HepG2 (cell line): ENCODE measurements around the gene AGPAT3.

Source experiments
- CHD2 ChIP-seq: IDR thresholded peaks from 2 replicates; pipeline ENCODE4 v1.6.1; 2011; ENCODE audit warnings: low read depth, low read length, improper control_type of control experiment
- EZH2 ChIP-seq: conservative IDR thresholded peaks from 2 replicates; pipeline ENCODE4 v1.6.1; 2012; ENCODE audit warnings: mild to moderate bottlenecking, low read depth, low read length, moderate library complexity
- FOXM1 ChIP-seq: sonication (generic); formaldehyde crosslinking; IDR thresholded peaks from 2 replicates; pipeline ENCODE4 v1.5.0; 2020; ENCODE audit warnings: missing genetic modification reagents
- KMT2A ChIP-seq: sonication (generic); formaldehyde crosslinking; IDR thresholded peaks from 2 replicates; pipeline ENCODE4 v1.4.0; 2020; ENCODE audit warnings: missing genetic modification reagents
- MAFK ChIP-seq, 2 experiments: IDR thresholded peaks in 1 of 2; conservative IDR thresholded peaks in 1 of 2; 2 replicates each; pipeline ENCODE4 v1.6.1; 2011; ENCODE audit warnings: improper control_type of control experiment in 2 of 2, low read length in 2 of 2
- NCOA1 ChIP-seq: sonication (generic); formaldehyde crosslinking; IDR thresholded peaks from 2 replicates; pipeline ENCODE4 v1.9.0; 2021; ENCODE audit warnings: missing genetic modification reagents
- TRIM24 ChIP-seq: sonication (generic); formaldehyde crosslinking; IDR thresholded peaks from 2 replicates; pipeline ENCODE4 v1.8.0; 2022; ENCODE audit warnings: mild to moderate bottlenecking, missing genetic modification reagents
- ZNF557 ChIP-seq: sonication (generic); formaldehyde crosslinking; IDR thresholded peaks from 2 replicates; pipeline ENCODE4 v1.4.0; 2020; ENCODE audit warnings: missing genetic modification reagents
- ZNF850 ChIP-seq: sonication (generic); formaldehyde crosslinking; conservative IDR thresholded peaks from 2 replicates; pipeline ENCODE4 v1.9.0; 2021; ENCODE audit warnings: mild to moderate bottlenecking, missing genetic modification reagents
- TF ChIP-seq, protein P1 (sequence below): sonication (generic); formaldehyde crosslinking; IDR thresholded peaks from 2 replicates; pipeline ENCODE4 v1.5.0; 2020; ENCODE audit warnings: mild to moderate bottlenecking, missing genetic modification reagents, moderate library complexity
- TF ChIP-seq, protein P2 (sequence below): IDR thresholded peaks from 2 replicates; pipeline ENCODE4 v1.6.1; 2016

DNA sequence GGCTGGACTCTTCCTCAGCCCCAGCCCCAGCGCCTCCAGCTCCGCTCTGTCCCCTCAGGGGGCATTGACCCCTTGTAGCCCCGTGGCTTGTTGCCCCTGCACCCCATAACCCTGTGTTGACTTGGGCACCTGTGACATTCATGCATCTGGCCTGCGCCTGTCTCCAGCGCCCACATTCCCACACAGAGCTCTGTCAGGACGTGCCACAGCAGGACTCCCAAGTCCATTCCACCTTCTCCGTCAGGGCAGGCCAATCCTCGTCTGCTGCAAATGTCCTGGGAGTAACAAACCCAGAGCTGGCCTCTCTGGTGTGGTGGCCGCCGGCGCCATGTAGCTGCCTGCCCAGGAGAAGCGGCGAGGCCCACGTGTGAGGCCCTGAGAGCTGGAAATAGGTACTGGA is 60.6 kb downstream of the AGPAT3 start:
- TF ChIP-seq, protein P1, sequence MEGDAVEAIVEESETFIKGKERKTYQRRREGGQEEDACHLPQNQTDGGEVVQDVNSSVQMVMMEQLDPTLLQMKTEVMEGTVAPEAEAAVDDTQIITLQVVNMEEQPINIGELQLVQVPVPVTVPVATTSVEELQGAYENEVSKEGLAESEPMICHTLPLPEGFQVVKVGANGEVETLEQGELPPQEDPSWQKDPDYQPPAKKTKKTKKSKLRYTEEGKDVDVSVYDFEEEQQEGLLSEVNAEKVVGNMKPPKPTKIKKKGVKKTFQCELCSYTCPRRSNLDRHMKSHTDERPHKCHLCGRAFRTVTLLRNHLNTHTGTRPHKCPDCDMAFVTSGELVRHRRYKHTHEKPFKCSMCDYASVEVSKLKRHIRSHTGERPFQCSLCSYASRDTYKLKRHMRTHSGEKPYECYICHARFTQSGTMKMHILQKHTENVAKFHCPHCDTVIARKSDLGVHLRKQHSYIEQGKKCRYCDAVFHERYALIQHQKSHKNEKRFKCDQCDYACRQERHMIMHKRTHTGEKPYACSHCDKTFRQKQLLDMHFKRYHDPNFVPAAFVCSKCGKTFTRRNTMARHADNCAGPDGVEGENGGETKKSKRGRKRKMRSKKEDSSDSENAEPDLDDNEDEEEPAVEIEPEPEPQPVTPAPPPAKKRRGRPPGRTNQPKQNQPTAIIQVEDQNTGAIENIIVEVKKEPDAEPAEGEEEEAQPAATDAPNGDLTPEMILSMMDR (CRISPR knock-in tag) = no peak
- TF ChIP-seq FOXM1 (CRISPR knock-in tag) (no peak), MAFK (conservative IDR thresholded peaks at IDR 0.05 in 1 of 2, IDR thresholded peaks at IDR 0.05 in 1 of 2; ENCODE audit: low read length in 2 of 2) (no peak), ZNF557 (CRISPR knock-in tag) (no peak), NCOA1 (CRISPR knock-in tag) (no peak), ZNF850 (CRISPR knock-in tag) (no peak), TRIM24 (CRISPR knock-in tag) (no peak), CHD2 (no peak), EZH2 (no peak), KMT2A (CRISPR knock-in tag) (no peak)
- TF ChIP-seq, protein P2, sequence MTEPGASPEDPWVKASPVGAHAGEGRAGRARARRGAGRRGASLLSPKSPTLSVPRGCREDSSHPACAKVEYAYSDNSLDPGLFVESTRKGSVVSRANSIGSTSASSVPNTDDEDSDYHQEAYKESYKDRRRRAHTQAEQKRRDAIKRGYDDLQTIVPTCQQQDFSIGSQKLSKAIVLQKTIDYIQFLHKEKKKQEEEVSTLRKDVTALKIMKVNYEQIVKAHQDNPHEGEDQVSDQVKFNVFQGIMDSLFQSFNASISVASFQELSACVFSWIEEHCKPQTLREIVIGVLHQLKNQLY (CRISPR knock-in tag) = no peak
